Measurements from ENCODE around the gene SLC4A4. TPM values are rescaled to one million over a fixed set of nuclear protein-coding genes. Genes with fewer than 3 reads are reported as not detected.

SLC4A4 gene
- total RNA-seq, 1 donor from 2014 or later = 4.9 TPM

GRCh38 chr4:71382125-71382899, 43.5 kb downstream of the SLC4A4 start:
- no peak overlapping the region for H3K27ac Mint-ChIP-seq
- no peak overlapping the region for H3K4me3 Mint-ChIP-seq
- no peaks in the 10 kb centered on the region for H3K4me1 Mint-ChIP-seq
- peaks cover 7% of the 10 kb centered on the region for H3K9me3 Mint-ChIP-seq
- no peaks in the 10 kb centered on the region for H3K27me3 Mint-ChIP-seq (ENCODE audit: low read depth)
- no peaks in the 10 kb centered on the region for H3K36me3 Mint-ChIP-seq
- TF ChIP-seq CTCF (IDR thresholded peaks at IDR 0.05; ENCODE audit: unreplicated experiment) = no peak
- DNase-seq (ENCODE audit: low spot score in 2 of 2, unreplicated experiment in 2 of 2) = no peak

- DNase-seq (ENCODE audit: low spot score in 2 of 2, unreplicated experiment in 2 of 2) = no peak
- Mint-ChIP-seq H3K27ac (no peak overlapping the region), H3K27me3 (ENCODE audit: low read depth) (no peaks in the 10 kb centered on the region), H3K4me3 (no peak overlapping the region), H3K9me3 (peaks cover 1% of the 10 kb centered on the region), H3K4me1 (peaks cover 3% of the 10 kb centered on the region), H3K36me3 (no peaks in the 10 kb centered on the region)
- TF ChIP-seq CTCF (IDR thresholded peaks at IDR 0.05; ENCODE audit: unreplicated experiment) = no peak
Measured at GRCh38 chr4:71382900-71383560, 44.2 kb downstream of the SLC4A4 start.

GRCh38 chr4:71383984-71384383, 45.2 kb downstream of the SLC4A4 start:
- no peak for TF ChIP-seq CTCF (IDR thresholded peaks at IDR 0.05; ENCODE audit: unreplicated experiment)
- H3K27ac Mint-ChIP-seq = no peak overlapping the region
- DNase-seq (ENCODE audit: low spot score in 2 of 2, unreplicated experiment in 2 of 2) = no peak
- H3K4me1 Mint-ChIP-seq = peaks cover 8% of the 10 kb centered on the region
- H3K9me3 Mint-ChIP-seq = no peaks in the 10 kb centered on the region
- no peaks in the 10 kb centered on the region for H3K27me3 Mint-ChIP-seq (ENCODE audit: low read depth)
- no peaks in the 10 kb centered on the region for H3K36me3 Mint-ChIP-seq
- H3K4me3 Mint-ChIP-seq = no peak overlapping the region

- DNase-seq (ENCODE audit: low spot score in 2 of 2, unreplicated experiment in 2 of 2) = no peak
- Mint-ChIP-seq H3K4me3 (peak overlapping the region; percentile 1), H3K36me3 (peaks cover 3% of the 10 kb centered on the region), H3K4me1 (peaks cover 22% of the 10 kb centered on the region), H3K27me3 (ENCODE audit: low read depth) (no peaks in the 10 kb centered on the region), H3K9me3 (peaks cover 11% of the 10 kb centered on the region), H3K27ac (peak overlapping the region; percentile 91)
- no peak for TF ChIP-seq CTCF (IDR thresholded peaks at IDR 0.05; ENCODE audit: unreplicated experiment)
Measured at GRCh38 chr4:71389149-71389827, 50.5 kb downstream of the SLC4A4 start.

- H3K4me3 Mint-ChIP-seq = no peak overlapping the region
- DNase-seq (ENCODE audit: low spot score in 2 of 2, unreplicated experiment in 2 of 2) = no peak
- H3K9me3 Mint-ChIP-seq = peaks cover 11% of the 10 kb centered on the region
- peaks cover 27% of the 10 kb centered on the region for H3K4me1 Mint-ChIP-seq
- no peaks in the 10 kb centered on the region for H3K27me3 Mint-ChIP-seq (ENCODE audit: low read depth)
- H3K27ac Mint-ChIP-seq = no peak overlapping the region
- H3K36me3 Mint-ChIP-seq = peaks cover 3% of the 10 kb centered on the region
- TF ChIP-seq CTCF (IDR thresholded peaks at IDR 0.05; ENCODE audit: unreplicated experiment) = no peak
Measured at GRCh38 chr4:71392109-71392508, 53.3 kb downstream of the SLC4A4 start.

Measured in mesothelial cell of epicardium (in vitro differentiated cells).